ENCODE data around the gene NOTCH2.

DNA sequence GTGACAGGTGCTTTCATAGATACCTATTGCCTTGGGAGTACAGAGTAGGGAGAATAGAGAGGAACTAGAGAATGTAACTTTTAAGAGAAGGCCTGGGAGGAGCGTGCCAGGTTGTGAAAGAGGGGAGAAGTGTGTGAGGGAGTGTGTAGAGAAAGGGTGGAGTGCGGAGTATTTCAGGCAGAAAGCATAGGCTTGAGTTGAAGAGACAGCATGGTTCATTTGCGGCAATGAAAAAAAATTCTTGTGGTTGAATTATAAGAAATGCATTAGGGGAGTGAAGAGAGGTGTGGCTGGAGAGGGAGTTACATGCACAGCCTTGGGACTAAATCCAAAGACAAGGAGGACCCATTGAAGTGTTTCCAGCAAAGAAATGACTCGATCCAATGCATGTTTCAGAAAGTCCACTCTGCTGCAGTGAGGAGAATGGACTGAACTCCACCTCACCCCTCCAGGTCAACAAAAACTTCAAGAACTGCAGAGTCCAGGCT, 91.4 kb downstream of the NOTCH2 start:
- TF ChIP-seq TBP (optimal IDR thresholded peaks at IDR 0.05; ENCODE audit: low read depth, low read length) (no peak), GABPA (tag; conservative IDR thresholded peaks at IDR 0.05; ENCODE audit: low read depth) (no peak), PYGO2 (tag; IDR thresholded peaks at IDR 0.05) (no peak), CBX8 (IDR thresholded peaks at IDR 0.05; ENCODE audit: borderline replicate concordance, extremely low read depth, low read depth, low read length, poor library complexity, severe bottlenecking) (no peak), SPI1 (IDR thresholded peaks at IDR 0.05; ENCODE audit: borderline replicate concordance, low read depth, low read length) (no peak), BHLHE40 (IDR thresholded peaks at IDR 0.05; ENCODE audit: low read length) (no peak)
- TF ChIP-seq, protein P1, sequence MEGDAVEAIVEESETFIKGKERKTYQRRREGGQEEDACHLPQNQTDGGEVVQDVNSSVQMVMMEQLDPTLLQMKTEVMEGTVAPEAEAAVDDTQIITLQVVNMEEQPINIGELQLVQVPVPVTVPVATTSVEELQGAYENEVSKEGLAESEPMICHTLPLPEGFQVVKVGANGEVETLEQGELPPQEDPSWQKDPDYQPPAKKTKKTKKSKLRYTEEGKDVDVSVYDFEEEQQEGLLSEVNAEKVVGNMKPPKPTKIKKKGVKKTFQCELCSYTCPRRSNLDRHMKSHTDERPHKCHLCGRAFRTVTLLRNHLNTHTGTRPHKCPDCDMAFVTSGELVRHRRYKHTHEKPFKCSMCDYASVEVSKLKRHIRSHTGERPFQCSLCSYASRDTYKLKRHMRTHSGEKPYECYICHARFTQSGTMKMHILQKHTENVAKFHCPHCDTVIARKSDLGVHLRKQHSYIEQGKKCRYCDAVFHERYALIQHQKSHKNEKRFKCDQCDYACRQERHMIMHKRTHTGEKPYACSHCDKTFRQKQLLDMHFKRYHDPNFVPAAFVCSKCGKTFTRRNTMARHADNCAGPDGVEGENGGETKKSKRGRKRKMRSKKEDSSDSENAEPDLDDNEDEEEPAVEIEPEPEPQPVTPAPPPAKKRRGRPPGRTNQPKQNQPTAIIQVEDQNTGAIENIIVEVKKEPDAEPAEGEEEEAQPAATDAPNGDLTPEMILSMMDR (IDR thresholded peaks at IDR 0.05 in 2 of 3, conservative IDR thresholded peaks at IDR 0.05 in 1 of 3; ENCODE audit: insufficient read depth in 2 of 3, low read depth in 1 of 3, low read length in 3 of 3): no peak

Measured in K562 (cell line).